Adrenal gland (tissue), 5 donors: ENCODE measurements around the gene METTL13.

Experiments
- POLR2A ChIP-seq, 2 donors: fragments of 450-650 bp; IDR thresholded peaks; one replicate each; pipeline ENCODE4 v1.6.1; 2017; ENCODE audit warnings: antibody characterized with exemption in 2 of 2, mild to moderate bottlenecking in 2 of 2, moderate library complexity in 1 of 2
- TF ChIP-seq, protein P1 (sequence below), 6 experiments: fragments of 450-650 bp in 4 of 6; fragments of 200-600 bp in 2 of 6; sonication (generic) in 1 of 6; IDR thresholded peaks; 1 replicate in 5 of 6; 2 replicates in 1 of 6; pipeline versions ENCODE4 v1.5.1 to v1.8.0; 2016 to 2021; ENCODE audit warnings: antibody characterized with exemption in 6 of 6, mild to moderate bottlenecking in 2 of 6, moderate library complexity in 1 of 6
- donor health status: DM: no; HTN: no; CAD: no.

DNA sequence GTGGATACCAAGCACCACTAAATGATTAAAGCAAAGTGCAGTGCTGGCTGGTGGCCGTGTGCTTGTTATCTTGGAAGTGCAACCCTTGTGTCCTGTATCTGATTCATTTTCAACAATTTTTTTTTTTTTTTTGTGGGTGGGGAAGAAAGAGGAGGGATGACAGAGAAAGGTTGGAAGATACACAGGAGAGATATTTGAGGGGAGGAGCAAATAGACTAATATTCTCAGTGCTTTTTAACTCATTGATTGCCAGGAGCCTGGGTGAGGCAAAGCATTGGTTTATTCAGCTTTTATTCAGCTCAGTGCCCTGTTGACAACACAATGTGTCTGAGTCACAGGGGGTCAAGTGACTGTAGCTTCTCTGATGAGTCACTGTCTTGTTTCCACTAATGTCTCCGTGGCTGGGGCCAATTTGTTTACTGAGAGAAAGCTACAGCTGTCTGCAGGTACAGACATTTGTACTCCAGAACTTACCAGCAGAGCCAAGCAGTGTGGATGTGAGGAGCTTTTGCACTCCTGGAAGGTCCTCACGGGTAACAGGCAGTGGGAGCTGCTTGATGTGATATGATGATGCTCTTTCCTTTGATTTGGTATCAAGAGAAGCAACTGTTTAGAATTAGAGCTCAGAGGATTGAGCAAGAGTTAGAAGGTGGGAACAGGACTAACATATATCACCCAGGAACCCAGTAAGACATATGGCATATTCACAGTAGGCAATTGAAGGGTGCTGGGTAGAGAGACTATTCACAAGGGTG is 36.2 kb downstream of the METTL13 start:
- TF ChIP-seq, protein P1, sequence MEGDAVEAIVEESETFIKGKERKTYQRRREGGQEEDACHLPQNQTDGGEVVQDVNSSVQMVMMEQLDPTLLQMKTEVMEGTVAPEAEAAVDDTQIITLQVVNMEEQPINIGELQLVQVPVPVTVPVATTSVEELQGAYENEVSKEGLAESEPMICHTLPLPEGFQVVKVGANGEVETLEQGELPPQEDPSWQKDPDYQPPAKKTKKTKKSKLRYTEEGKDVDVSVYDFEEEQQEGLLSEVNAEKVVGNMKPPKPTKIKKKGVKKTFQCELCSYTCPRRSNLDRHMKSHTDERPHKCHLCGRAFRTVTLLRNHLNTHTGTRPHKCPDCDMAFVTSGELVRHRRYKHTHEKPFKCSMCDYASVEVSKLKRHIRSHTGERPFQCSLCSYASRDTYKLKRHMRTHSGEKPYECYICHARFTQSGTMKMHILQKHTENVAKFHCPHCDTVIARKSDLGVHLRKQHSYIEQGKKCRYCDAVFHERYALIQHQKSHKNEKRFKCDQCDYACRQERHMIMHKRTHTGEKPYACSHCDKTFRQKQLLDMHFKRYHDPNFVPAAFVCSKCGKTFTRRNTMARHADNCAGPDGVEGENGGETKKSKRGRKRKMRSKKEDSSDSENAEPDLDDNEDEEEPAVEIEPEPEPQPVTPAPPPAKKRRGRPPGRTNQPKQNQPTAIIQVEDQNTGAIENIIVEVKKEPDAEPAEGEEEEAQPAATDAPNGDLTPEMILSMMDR (IDR thresholded peaks at IDR 0.05) = no peak
- no peak for TF ChIP-seq POLR2A (IDR thresholded peaks at IDR 0.05)
